Activated CD4-positive, CD25-positive, alpha-beta regulatory T cell treated with anti-CD3 and anti-CD28 coated beads, Interleukin-2, amount 50 U/mL, for 72 hours (primary cell): ENCODE results near the gene RAPGEF2.

Experiments
- DNase-seq: peaks from one replicate; pipeline ENCODE4 v3.0.0; 2021

Gene RAPGEF2

GRCh38 chr4:159379836-159380235 lies 277.0 kb downstream of the RAPGEF2 start:
- DNase-seq: no peak

- no peak for DNase-seq
These were observed 280.1 kb downstream of the RAPGEF2 start for GRCh38 chr4:159382856-159383561.

GRCh38 chr4:159383562-159383931 lies 280.7 kb downstream of the RAPGEF2 start:
- DNase-seq: no peak

- no peak for DNase-seq
These were observed 281.1 kb downstream of the RAPGEF2 start for GRCh38 chr4:159384017-159384416.

DNA sequence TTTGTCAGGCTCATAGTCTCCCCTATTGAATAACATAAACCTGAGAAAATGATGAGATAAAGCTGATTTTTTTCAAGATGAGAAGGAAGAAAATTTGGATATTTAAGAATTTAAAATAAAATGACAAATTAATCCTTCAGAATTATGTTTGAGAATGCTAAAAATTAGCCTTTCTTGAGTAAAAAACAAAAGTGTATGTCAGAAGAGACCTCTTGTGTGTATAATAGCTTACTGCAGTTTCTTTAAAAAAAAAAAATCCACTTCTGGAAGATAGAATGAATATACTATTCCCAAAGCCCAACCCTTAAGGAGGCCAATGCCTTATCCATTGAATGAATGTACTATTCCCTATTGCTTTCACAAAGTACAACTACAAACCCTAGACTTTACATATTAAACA lies 281.8 kb downstream of the RAPGEF2 start:
- no peak for DNase-seq

GRCh38 chr4:159386620-159387019 lies 283.7 kb downstream of the RAPGEF2 start:
- DNase-seq: no peak

DNA sequence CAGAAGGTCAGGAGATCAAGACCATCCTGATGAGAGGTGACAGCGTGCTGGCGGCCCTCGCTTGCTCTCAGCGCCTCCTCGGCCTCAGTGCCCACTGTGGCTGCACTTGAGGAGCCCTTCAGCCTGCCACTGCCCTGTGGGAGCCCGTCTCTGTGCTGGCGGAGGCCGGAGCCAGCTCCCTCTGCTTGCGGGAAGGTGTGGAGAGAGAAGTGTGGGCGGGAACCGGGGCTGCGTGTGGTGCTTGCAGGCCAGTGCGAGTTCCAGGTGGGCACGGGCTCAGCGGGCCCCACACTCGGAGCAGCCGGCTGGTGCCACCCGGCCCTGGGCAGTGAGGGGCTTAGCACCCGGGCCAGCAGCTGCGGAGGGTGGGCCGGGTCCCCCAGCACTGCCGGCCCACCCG lies 286.9 kb downstream of the RAPGEF2 start:
- no peak for DNase-seq

DNA sequence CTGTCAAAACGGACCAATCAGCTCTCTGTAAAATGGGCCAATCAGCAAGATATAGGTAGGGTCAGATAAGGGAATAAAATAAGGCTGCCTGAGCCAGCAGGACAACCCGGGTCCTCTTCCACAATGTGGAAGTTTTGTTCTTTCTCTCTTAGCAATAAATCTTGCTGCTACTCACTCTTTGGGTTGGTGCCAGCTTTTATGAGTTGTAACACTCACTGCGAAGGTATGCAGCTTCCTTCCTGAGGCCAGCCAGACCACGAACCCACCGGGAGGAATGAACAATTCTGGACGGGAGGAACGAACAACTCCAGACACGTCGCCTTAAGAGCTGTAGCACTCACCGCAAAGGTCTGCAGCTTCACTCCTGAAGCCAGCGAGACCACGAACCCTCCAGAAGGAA lies 287.8 kb downstream of the RAPGEF2 start:
- DNase-seq: no peak

GRCh38 chr4:159395693-159396092 lies 292.8 kb downstream of the RAPGEF2 start:
- DNase-seq: no peak

DNA sequence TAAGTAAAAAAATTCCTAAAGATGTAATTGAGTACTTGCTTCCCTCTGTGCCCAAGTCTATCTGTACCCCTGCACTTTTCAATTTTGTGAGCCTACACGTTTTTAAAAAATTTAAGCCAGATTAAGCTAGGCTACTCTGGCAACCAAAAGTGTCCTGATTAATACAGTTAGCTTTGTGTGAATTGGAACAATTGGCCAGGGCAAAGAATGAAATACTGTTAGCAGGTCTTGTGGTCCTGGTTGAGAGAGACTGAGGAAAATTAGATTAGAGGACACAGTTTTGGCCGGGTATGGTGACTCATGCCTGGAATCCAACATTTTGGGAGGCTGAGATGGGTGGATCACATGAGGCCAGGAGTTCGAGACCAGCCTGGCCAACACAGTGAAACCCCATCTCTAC lies 293.3 kb downstream of the RAPGEF2 start:
- DNase-seq: no peak

DNA sequence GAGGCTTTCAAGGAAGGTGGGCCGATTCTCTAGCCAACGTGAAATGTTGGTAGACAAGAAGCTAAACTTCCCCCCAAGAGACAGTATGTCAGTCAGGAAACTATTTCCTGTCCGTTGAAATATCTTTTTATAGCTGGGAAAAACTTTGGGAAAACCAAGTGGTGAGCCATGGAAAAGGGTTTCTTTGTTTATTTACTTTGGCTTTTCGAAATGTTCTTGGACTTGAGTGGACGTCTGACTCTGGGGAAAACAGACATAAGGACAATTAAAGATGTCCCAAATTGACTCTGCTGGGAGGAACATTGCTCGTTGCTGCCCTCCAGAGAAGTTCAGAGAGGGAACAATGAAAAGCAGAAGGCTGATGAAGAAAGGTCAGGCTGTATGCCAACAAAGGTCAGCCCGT lies 295.4 kb downstream of the RAPGEF2 start:
- no peak for DNase-seq

DNA sequence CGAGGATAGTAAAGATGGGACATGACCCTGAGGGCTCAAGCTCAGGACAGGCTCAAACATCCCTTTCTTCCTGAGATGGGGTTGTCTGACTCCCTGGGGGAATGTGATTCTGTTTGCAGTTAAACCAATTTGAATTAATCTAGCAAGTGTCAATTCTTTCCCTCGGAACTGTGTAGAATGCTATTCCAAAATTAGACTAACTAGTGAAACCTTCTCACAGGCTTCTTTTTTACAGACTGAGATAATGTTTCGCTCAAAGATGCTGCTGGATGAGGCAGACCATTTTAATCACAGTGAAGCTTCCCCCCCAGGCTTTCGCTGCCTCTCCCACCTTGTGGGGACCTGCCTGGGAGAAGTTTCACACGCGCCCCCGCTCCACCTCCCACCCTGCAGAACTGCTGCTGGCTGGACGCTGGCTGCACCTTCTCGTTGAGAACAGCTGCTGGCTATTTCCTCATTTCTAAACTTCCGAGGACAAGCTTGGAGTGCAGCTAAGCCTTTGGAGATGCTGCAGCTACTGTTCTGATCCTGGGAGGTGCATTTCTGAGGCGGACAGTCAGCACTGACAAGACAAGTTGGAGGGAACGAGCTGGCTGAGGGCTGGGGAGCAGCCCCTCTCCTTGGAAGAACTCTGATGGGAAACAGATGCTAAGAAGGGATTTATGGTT lies 297.8 kb downstream of the RAPGEF2 start:
- no peak for DNase-seq

GRCh38 chr4:159401226-159401712 lies 298.4 kb downstream of the RAPGEF2 start:
- no peak for DNase-seq

- DNase-seq: no peak
These were observed 299.0 kb downstream of the RAPGEF2 start for GRCh38 chr4:159401791-159402380.
